Fibroblast of the aortic adventitia (primary cell): ENCODE results near the gene BCCIP. TPM values are rescaled to one million over a fixed set of nuclear protein-coding genes. Genes with fewer than 3 reads are reported as not detected.

Experiments
- DNase-seq: peaks from one replicate; pipeline ENCODE4 v3.0.0-alpha.2; 2010; ENCODE audit warnings: low read depth
- H3K4me3 ChIP-seq: 2 replicates; pipeline ENCODE4 v1.5.1; 2011; ENCODE audit warnings: low read depth, mild to moderate bottlenecking, control low read depth, low read length, moderate library complexity
- CTCF ChIP-seq: IDR thresholded peaks from 2 replicates; pipeline ENCODE4 v1.5.1; 2011; ENCODE audit warnings: mild to moderate bottlenecking, low read length, control low read depth, inconsistent platforms; ENCODE audit not compliant: insufficient read depth
- total RNA-seq: library from RNA; depleted of rRNA; stranded (reverse); fragments of >200 nt; gene quantifications from 2 replicates; pipeline ENCODE4 v1.2.3, GENCODE V29; 2012; ENCODE audit warnings: low replicate concordance

Gene BCCIP
- total RNA-seq, 1 donor: 48.1 TPM

- peak overlapping the region; percentile 98 for H3K4me3 ChIP-seq
- TF ChIP-seq CTCF: no peak
- no peak for DNase-seq
These were observed 1.4 kb downstream of the BCCIP start for GRCh38 chr10:125824736-125825135.

- DNase-seq: no peak
- no peak overlapping the region for H3K4me3 ChIP-seq
- TF ChIP-seq CTCF: no peak
These were observed 3.8 kb downstream of the BCCIP start for GRCh38 chr10:125827133-125827532.

GRCh38 chr10:125828311-125828710 is 5.0 kb downstream of the BCCIP start:
- no peak for DNase-seq
- TF ChIP-seq CTCF: no peak
- H3K4me3 ChIP-seq: no peak overlapping the region

GRCh38 chr10:125836746-125837145 is 13.4 kb downstream of the BCCIP start:
- no peak for DNase-seq
- TF ChIP-seq CTCF: no peak
- H3K4me3 ChIP-seq: no peak overlapping the region

GRCh38 chr10:125838802-125839575 is 15.6 kb downstream of the BCCIP start:
- H3K4me3 ChIP-seq: no peak overlapping the region
- DNase-seq: no peak

GRCh38 chr10:125840406-125840805 is 17.1 kb downstream of the BCCIP start:
- no peak for TF ChIP-seq CTCF
- no peak for DNase-seq
- no peak overlapping the region for H3K4me3 ChIP-seq

More at GRCh38 chr10:125838802-125839575, 15.6 kb downstream of the BCCIP start:
- TF ChIP-seq CTCF: no peak

- no peak for DNase-seq
These were observed 17.6 kb downstream of the BCCIP start for GRCh38 chr10:125840955-125841354.

More at GRCh38 chr10:125840955-125841354, 17.6 kb downstream of the BCCIP start:
- TF ChIP-seq CTCF: no peak
- H3K4me3 ChIP-seq: no peak overlapping the region
